Hematopoietic multipotent progenitor cell treated with erythropoietin and hydrocortisone succinate and interleukin-3 and kit ligand, for 4 days (in vitro differentiated cells): ENCODE results near the gene SH2D2A.
"Not testable (repeated sequence)": the region's sequence is repeated elsewhere in the genome, so short reads cannot be mapped to it uniquely, and the experiment has no call there.

ENCODE experiments used
- DNase-seq: peaks from one replicate; pipeline ENCODE4 v3.0.0-alpha.2; 2015

Gene SH2D2A

GRCh38 chr1:156767879-156768604 is 48.6 kb downstream of the SH2D2A start:
- no peak for DNase-seq

GRCh38 chr1:156767101-156767878 is 49.4 kb downstream of the SH2D2A start, which contains the start of gene PRCC:
PRCC (plus strand) TSS chr1:156767535; CDS start chr1:156767772, 237 bp downstream.
- DNase-seq, result peak; percentile 100

DNA sequence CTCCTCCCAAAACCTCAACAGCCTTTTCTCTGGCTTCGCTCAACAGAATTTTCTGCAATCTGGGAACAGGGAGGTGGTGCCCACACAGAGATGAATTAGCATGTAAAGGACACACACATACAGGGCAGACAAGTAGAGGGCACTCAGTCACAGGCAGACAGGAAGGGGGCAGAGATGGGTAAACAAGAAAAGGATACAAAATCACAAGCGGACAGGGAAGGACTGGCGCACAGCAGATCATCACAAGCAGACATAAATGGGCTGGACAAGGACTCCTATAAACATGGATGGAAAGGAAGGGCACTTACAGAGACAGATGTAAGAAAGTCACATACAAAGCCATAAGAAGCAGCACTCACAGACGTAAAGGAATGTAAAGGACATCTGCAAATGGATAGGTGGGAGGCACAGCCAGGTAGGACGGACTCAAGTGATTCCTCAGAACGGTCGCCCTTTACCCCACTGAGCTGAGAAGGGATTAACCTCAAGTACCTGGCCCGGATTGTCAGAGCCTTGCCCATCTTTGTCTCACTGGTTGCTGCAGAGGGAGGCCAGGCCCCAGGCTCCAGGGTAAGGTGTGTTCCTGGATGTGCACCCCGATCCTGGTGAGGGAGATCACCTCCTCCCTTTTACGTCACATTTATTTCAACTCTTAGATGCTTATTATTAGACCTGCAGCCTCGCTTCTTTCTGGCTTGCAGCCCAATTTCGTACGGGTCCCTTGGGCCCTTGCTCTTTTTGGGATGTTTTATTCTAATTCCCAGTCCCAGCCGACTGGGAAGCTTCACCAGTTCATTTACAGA is 50.1 kb downstream of the SH2D2A start:
- no peak for DNase-seq

DNA sequence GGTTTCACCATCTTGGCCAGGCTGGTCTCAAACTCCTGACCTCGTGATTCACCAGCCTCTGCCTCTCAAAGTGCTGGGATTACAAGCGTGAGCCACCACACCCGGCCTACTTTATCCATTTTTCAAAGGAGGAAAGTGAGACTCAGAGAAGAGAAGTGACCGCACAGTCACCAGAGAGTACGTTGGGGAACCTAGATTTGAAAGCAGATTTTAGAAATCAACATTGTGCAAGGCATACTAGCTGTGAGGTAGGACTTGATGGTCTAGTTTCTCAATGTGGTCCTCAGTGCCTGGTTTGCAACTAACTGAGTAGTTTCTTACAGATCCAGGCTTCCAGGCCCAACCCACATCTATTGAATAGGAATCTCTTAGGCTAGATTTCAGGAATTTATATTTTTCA is 51.0 kb downstream of the SH2D2A start:
- no peak for DNase-seq

GRCh38 chr1:156765136-156765535 is 51.5 kb downstream of the SH2D2A start:
- DNase-seq, result not testable (repeated sequence)

DNA sequence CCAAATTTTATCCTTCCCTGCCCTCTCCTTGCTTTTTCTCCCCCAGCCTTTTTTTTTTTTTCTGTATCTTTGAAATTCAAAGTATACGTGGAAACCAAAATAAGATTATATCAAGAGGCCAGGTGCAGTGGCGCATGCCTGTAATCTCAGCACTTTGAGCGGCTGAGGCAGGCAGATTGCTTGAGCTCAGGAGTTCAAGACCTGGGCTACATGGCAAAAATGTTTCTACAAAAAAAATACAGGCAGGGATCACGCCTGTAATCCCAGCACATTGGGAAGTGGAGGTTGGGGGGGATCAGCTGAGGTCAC is 55.9 kb downstream of the SH2D2A start:
- no peak for DNase-seq

DNA sequence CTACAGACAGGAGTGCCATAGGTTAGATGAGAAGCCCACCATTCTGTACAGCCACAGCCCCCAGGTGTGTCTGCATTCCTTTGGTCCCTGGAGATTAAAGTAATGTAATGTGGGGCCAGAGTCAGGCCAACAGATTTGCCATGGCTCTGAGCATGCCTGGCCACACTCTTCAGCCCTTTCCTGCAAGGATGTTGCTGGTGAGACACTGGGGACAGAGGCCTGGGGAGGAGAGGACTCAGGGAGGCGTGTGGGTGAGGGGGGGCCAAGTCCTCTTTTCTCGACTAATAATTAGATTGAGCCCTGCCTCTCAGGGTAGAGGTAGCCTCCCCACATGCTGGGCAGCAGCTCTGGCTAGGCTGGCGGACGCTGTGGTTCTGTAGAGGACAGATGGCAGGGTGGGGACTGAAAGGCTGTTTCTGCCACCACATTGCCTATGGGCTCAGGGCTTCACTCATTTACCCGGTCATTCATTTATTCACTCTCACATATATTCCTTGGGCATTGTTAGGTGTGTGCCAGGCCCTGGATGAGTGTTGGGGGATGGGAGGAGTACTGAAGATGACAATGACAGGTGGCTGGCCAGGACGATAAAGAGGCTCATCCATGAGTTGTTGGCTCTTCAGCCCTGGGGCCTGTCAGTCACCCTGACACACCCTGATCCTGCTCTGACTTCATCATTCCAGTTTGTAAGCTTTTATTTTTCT is 56.4 kb downstream of the SH2D2A start:
- no peak for DNase-seq

GRCh38 chr1:156757572-156758253 is 58.9 kb downstream of the SH2D2A start:
- DNase-seq, result not testable (repeated sequence)

DNA sequence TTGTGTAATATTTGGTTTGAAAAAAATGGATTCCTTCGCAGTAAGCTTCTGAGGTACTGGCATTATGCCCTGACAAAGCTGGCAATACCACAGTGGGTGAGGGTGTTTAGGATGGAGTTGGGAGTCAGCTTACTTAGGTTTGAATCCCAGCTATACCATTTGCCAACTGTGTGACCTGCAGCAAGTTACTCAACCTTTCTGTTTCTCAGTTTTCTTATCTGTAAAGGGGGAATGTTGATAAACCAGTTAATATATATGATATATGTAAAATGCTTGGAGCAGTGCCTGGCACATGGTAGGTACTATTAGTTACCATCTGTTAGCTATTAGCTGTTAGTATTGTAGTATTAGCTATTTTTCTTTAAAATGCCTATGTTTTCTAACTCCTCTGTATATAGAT is 60.3 kb downstream of the SH2D2A start:
- DNase-seq, result no peak
